HG03354 (cell line): ENCODE results near the gene GALNT15.

Experiments
- ATAC-seq: cut with Tn5 transposase; IDR thresholded peaks from one replicate; pipeline ENCODE4 v1.9.1; 2021; ENCODE audit warnings: mild to moderate bottlenecking; ENCODE audit not compliant: unreplicated experiment, poor library complexity, severe bottlenecking

The GALNT15 gene

GRCh38 chr3:16174389-16174788 is at the start of gene GALNT15:
GALNT15 (plus strand) TSS chr3:16174680; CDS start chr3:16175152, 472 bp downstream.
- no peak for ATAC-seq

- no peak for ATAC-seq
Observed at GRCh38 chr3:16126634-16127033, 47.8 kb upstream of the GALNT15 start.

GRCh38 chr3:16127249-16127648 is 47.2 kb upstream of the GALNT15 start:
- ATAC-seq = no peak

GRCh38 chr3:16130066-16130465 is 44.4 kb upstream of the GALNT15 start:
- ATAC-seq = no peak

- ATAC-seq = no peak
Observed at GRCh38 chr3:16132190-16132589, 42.3 kb upstream of the GALNT15 start.

GRCh38 chr3:16132928-16133327 is 41.6 kb upstream of the GALNT15 start:
- ATAC-seq = no peak

GRCh38 chr3:16134173-16134928 is 40.1 kb upstream of the GALNT15 start:
- ATAC-seq = no peak

GRCh38 chr3:16136055-16136454 is 38.4 kb upstream of the GALNT15 start:
- no peak for ATAC-seq

- no peak for ATAC-seq
Observed at GRCh38 chr3:16137044-16137443, 37.4 kb upstream of the GALNT15 start.

- no peak for ATAC-seq
Observed at GRCh38 chr3:16137977-16138376, 36.5 kb upstream of the GALNT15 start.

GRCh38 chr3:16140116-16140893 is 34.2 kb upstream of the GALNT15 start:
- ATAC-seq = no peak

- ATAC-seq = no peak
Observed at GRCh38 chr3:16140894-16141285, 33.6 kb upstream of the GALNT15 start.

GRCh38 chr3:16142350-16143025 is 32.0 kb upstream of the GALNT15 start:
- no peak for ATAC-seq

GRCh38 chr3:16143861-16144447 is 30.5 kb upstream of the GALNT15 start:
- ATAC-seq = no peak

GRCh38 chr3:16145176-16145575 is 29.3 kb upstream of the GALNT15 start:
- no peak for ATAC-seq

- ATAC-seq = peak; percentile 63
Observed at GRCh38 chr3:16146015-16146730, 28.3 kb upstream of the GALNT15 start.

GRCh38 chr3:16147220-16147994 is 27.1 kb upstream of the GALNT15 start:
- ATAC-seq = peak; percentile 44

- no peak for ATAC-seq
Observed at GRCh38 chr3:16148213-16148612, 26.3 kb upstream of the GALNT15 start.

- no peak for ATAC-seq
Observed at GRCh38 chr3:16148783-16149182, 25.7 kb upstream of the GALNT15 start.
